ENCODE results near the gene PLD1. TPM values are rescaled to one million over a fixed set of nuclear protein-coding genes. Genes with fewer than 3 reads are reported as not detected.
A peak's percentile ranks its signal among the peaks of the same experiment; 100 is the strongest.

The PLD1 gene
- total and polyA plus RNA-seq, 10 of the 15 experiments (the other 5 are each of a cell fraction or from before 2014, with no cell fraction given), result 2.9 to 108 (median 3.6) TPM

DNA sequence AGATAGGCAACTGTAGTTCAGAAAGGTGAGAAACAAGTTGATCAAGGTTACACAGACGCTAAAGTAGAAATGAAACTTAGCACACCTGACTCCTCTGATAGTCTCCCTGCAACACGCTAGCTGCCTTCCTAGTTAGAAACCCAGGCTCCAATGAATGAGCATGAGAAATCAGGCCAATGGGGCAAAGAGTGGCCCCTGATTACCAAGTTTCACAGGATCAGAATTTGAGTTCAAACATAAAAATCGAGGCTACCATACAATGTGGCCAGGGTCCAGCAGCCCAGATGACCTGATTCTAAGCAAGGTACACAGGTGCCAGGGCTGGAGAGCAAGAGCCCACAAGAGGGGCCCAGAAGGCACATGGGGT is 7.7 kb downstream of the PLD1 start (continued):
- peak; percentile 92 for TF ChIP-seq MEF2B (IDR thresholded peaks at IDR 0.05; ENCODE audit: partially characterized antibody, poor library complexity, severe bottlenecking)
- TF ChIP-seq MXI1 (IDR thresholded peaks at IDR 0.05; ENCODE audit: low read depth, low read length), result 0 out of 2 replicates have a peak, but pooled peaks have one; percentile 3
- 0 out of 2 replicates have a peak, but pooled peaks have one; percentile 41 for TF ChIP-seq GATAD2B (conservative IDR thresholded peaks at IDR 0.05; ENCODE audit: low read depth)
- peak; percentile 5 for TF ChIP-seq IKZF1 (conservative IDR thresholded peaks at IDR 0.05)
- TF ChIP-seq, protein P1, sequence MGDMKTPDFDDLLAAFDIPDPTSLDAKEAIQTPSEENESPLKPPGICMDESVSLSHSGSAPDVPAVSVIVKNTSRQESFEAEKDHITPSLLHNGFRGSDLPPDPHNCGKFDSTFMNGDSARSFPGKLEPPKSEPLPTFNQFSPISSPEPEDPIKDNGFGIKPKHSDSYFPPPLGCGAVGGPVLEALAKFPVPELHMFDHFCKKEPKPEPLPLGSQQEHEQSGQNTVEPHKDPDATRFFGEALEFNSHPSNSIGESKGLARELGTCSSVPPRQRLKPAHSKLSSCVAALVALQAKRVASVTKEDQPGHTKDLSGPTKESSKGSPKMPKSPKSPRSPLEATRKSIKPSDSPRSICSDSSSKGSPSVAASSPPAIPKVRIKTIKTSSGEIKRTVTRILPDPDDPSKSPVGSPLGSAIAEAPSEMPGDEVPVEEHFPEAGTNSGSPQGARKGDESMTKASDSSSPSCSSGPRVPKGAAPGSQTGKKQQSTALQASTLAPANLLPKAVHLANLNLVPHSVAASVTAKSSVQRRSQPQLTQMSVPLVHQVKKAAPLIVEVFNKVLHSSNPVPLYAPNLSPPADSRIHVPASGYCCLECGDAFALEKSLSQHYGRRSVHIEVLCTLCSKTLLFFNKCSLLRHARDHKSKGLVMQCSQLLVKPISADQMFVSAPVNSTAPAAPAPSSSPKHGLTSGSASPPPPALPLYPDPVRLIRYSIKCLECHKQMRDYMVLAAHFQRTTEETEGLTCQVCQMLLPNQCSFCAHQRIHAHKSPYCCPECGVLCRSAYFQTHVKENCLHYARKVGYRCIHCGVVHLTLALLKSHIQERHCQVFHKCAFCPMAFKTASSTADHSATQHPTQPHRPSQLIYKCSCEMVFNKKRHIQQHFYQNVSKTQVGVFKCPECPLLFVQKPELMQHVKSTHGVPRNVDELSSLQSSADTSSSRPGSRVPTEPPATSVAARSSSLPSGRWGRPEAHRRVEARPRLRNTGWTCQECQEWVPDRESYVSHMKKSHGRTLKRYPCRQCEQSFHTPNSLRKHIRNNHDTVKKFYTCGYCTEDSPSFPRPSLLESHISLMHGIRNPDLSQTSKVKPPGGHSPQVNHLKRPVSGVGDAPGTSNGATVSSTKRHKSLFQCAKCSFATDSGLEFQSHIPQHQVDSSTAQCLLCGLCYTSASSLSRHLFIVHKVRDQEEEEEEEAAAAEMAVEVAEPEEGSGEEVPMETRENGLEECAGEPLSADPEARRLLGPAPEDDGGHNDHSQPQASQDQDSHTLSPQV (IDR thresholded peaks at IDR 0.05), result peak; percentile 65
- TF ChIP-seq IKZF2 (IDR thresholded peaks at IDR 0.05), result peak in 1 of 2 experiments; percentile 2; a peak in 2 of 4 replicates
- peak; percentile 58; the same call in 1 of the 2 replicates for TF ChIP-seq RB1 (IDR thresholded peaks at IDR 0.05; ENCODE audit: borderline replicate concordance)
- peak; percentile 73; the same call in 1 of the 2 replicates for TF ChIP-seq BCL11A (IDR thresholded peaks at IDR 0.05; ENCODE audit: low read depth, low read length)
- TF ChIP-seq TCF12 (IDR thresholded peaks at IDR 0.05; ENCODE audit: low read depth, low read length), result peak; percentile 18; the same call in 1 of the 2 replicates
- TF ChIP-seq RFX5 (IDR thresholded peaks at IDR 0.05; ENCODE audit: low read depth, low read length), result no peak
- TF ChIP-seq, protein P2, sequence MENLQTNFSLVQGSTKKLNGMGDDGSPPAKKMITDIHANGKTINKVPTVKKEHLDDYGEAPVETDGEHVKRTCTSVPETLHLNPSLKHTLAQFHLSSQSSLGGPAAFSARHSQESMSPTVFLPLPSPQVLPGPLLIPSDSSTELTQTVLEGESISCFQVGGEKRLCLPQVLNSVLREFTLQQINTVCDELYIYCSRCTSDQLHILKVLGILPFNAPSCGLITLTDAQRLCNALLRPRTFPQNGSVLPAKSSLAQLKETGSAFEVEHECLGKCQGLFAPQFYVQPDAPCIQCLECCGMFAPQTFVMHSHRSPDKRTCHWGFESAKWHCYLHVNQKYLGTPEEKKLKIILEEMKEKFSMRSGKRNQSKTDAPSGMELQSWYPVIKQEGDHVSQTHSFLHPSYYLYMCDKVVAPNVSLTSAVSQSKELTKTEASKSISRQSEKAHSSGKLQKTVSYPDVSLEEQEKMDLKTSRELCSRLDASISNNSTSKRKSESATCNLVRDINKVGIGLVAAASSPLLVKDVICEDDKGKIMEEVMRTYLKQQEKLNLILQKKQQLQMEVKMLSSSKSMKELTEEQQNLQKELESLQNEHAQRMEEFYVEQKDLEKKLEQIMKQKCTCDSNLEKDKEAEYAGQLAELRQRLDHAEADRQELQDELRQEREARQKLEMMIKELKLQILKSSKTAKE (IDR thresholded peaks at IDR 0.05; ENCODE audit: low read depth, poor library complexity, severe bottlenecking), result peak; percentile 47
- 0 out of 2 replicates have a peak, but pooled peaks have one; percentile 6 for TF ChIP-seq SMARCA5 (IDR thresholded peaks at IDR 0.05)
- TF ChIP-seq, protein P3, sequence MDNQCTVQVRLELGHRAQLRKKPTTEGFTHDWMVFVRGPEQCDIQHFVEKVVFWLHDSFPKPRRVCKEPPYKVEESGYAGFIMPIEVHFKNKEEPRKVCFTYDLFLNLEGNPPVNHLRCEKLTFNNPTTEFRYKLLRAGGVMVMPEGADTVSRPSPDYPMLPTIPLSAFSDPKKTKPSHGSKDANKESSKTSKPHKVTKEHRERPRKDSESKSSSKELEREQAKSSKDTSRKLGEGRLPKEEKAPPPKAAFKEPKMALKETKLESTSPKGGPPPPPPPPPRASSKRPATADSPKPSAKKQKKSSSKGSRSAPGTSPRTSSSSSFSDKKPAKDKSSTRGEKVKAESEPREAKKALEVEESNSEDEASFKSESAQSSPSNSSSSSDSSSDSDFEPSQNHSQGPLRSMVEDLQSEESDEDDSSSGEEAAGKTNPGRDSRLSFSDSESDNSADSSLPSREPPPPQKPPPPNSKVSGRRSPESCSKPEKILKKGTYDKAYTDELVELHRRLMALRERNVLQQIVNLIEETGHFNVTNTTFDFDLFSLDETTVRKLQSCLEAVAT (IDR thresholded peaks at IDR 0.05), result peak; percentile 66
- no peak for TF ChIP-seq POLR2A (IDR thresholded peaks at IDR 0.05; ENCODE audit: low read depth, low read length)
- TF ChIP-seq, protein P4, sequence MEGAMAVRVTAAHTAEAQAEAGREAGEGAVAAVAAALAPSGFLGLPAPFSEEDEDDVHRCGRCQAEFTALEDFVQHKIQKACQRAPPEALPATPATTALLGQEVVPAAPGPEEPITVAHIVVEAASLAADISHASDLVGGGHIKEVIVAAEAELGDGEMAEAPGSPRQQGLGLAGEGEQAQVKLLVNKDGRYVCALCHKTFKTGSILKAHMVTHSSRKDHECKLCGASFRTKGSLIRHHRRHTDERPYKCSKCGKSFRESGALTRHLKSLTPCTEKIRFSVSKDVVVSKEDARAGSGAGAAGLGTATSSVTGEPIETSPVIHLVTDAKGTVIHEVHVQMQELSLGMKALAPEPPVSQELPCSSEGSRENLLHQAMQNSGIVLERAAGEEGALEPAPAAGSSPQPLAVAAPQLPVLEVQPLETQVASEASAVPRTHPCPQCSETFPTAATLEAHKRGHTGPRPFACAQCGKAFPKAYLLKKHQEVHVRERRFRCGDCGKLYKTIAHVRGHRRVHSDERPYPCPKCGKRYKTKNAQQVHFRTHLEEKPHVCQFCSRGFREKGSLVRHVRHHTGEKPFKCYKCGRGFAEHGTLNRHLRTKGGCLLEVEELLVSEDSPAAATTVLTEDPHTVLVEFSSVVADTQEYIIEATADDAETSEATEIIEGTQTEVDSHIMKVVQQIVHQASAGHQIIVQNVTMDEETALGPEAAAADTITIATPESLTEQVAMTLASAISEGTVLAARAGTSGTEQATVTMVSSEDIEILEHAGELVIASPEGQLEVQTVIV (IDR thresholded peaks at IDR 0.05; ENCODE audit: borderline replicate concordance, partially characterized antibody), result no peak

Measured in GM12878 (cell line).